ENCODE data around the gene LZTR1. TPM values are rescaled to one million over a fixed set of nuclear protein-coding genes. Genes with fewer than 3 reads are reported as not detected.
A peak's percentile ranks its signal among the peaks of the same experiment; 100 is the strongest.

The LZTR1 gene
- total RNA-seq, 2 experiments from 2014 or later: 56.2 to 58.0 TPM

- ChIA-PET CTCF (interaction anchor here (0.9 to 1.7 kb wide), 9 partner anchors 11 to 82 kb away, joined by 3 to 7 read pairs (median 3); partner anchors contain the start of gene SLC7A4), POLR2A (no interaction called here)
- no peaks in the 10 kb centered on the region for H3K9me3 Mint-ChIP-seq (ENCODE audit: insufficient read depth)
- H3K4me1 Mint-ChIP-seq (ENCODE audit: low read depth): peaks cover 11% of the 10 kb centered on the region
- H3K27me3 Mint-ChIP-seq (ENCODE audit: low read depth): peaks cover 6% of the 10 kb centered on the region
- DNase-seq (peak; percentile 61), ATAC-seq (peak; percentile 68)
- no peaks in the 10 kb centered on the region for H3K36me3 Mint-ChIP-seq (ENCODE audit: low read depth)
- no peak overlapping the region for H3K4me3 Mint-ChIP-seq
- no peak overlapping the region for H3K27ac Mint-ChIP-seq
Measured at GRCh38 chr22:21020802-21021429, 38.8 kb downstream of the LZTR1 start.

DNA sequence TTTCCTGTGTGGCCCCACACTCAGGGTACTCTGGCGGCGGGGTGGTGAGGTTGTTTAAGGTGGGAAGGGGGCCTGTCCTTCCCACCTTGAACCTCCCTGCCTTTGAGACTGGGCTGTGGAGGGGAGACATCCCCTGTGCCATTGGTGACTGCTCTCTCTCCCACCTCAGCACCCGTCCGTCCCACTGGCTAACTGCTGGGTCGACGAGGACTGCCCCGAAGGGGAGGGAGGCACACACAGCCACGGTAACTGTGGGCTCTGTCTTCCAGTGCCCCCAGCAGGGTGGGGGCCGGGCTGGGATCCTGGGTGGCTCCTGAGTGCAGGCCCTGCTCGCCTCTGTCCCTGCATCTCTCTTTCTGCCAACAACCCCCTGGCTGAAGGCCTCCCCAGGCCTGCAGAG lies 40.4 kb downstream of the LZTR1 start:
- ChIA-PET POLR2A (no interaction called here), CTCF (interaction anchor here (1.5 kb wide), 1 partner anchor 41 kb away, joined by 3 read pairs; no protein-coding TSS in a partner anchor)
- Mint-ChIP-seq H3K4me3 (no peak overlapping the region), H3K4me1 (ENCODE audit: low read depth) (peaks cover 14% of the 10 kb centered on the region), H3K9me3 (ENCODE audit: insufficient read depth) (no peaks in the 10 kb centered on the region), H3K27me3 (ENCODE audit: low read depth) (no peaks in the 10 kb centered on the region), H3K36me3 (ENCODE audit: low read depth) (no peaks in the 10 kb centered on the region), H3K27ac (no peak overlapping the region)
- ATAC-seq: no peak
- DNase-seq: no peak

DNA sequence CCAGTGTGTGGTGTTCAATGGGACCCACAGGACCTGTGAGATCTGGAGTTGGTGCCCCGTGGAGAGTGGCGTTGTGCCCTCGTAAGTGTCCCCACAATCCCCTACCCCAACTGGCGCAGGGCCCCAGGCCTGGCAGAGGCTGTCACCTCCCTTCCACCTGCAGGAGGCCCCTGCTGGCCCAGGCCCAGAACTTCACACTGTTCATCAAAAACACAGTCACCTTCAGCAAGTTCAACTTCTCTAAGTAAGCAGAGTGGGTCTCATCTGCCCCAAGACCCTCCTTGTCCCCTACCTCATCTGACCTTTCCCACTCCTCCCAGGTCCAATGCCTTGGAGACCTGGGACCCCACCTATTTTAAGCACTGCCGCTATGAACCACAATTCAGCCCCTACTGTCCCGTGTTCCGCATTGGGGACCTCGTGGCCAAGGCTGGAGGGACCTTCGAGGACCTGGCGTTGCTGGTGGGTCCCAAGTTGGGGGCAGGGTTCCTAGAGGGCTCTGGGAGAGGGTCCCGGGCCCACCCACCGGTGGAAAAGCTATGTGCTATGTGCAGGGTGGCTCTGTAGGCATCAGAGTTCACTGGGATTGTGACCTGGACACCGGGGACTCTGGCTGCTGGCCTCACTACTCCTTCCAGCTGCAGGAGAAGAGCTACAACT lies 41.0 kb downstream of the LZTR1 start:
- H3K4me1 Mint-ChIP-seq (ENCODE audit: low read depth): peaks cover 14% of the 10 kb centered on the region
- no peak overlapping the region for H3K4me3 Mint-ChIP-seq
- no peak for DNase-seq
- CTCF ChIA-PET: interaction anchor here (1.1 kb wide), 1 partner anchor 23 kb away, joined by 4 read pairs; the partner anchor contains the start of gene LRRC74B
- no peaks in the 10 kb centered on the region for H3K9me3 Mint-ChIP-seq (ENCODE audit: insufficient read depth)
- ATAC-seq: no peak
- POLR2A ChIA-PET: no interaction called here
- no peaks in the 10 kb centered on the region for H3K36me3 Mint-ChIP-seq (ENCODE audit: low read depth)
- no peaks in the 10 kb centered on the region for H3K27me3 Mint-ChIP-seq (ENCODE audit: low read depth)
- no peak overlapping the region for H3K27ac Mint-ChIP-seq

DNA sequence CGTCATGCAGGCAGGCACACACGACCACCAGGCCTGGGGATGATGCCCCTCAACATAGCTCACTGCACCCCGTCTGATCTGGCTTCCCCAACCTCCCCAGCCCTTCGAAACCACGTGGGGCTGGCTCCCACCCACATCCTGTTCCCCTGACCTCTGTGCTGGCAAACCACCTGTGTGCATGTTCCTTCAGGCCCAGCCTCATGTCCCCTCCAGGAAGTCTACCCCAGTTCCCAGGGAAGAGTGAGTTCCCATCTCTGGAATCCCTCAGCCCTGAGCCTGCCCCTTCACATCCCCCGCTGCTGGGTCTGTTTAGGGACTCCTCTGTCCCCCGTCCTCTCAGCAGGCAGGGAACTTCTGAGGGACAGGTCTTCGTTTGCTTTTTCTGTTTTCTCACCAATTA lies 43.2 kb downstream of the LZTR1 start:
- POLR2A ChIA-PET: no interaction called here

DNA sequence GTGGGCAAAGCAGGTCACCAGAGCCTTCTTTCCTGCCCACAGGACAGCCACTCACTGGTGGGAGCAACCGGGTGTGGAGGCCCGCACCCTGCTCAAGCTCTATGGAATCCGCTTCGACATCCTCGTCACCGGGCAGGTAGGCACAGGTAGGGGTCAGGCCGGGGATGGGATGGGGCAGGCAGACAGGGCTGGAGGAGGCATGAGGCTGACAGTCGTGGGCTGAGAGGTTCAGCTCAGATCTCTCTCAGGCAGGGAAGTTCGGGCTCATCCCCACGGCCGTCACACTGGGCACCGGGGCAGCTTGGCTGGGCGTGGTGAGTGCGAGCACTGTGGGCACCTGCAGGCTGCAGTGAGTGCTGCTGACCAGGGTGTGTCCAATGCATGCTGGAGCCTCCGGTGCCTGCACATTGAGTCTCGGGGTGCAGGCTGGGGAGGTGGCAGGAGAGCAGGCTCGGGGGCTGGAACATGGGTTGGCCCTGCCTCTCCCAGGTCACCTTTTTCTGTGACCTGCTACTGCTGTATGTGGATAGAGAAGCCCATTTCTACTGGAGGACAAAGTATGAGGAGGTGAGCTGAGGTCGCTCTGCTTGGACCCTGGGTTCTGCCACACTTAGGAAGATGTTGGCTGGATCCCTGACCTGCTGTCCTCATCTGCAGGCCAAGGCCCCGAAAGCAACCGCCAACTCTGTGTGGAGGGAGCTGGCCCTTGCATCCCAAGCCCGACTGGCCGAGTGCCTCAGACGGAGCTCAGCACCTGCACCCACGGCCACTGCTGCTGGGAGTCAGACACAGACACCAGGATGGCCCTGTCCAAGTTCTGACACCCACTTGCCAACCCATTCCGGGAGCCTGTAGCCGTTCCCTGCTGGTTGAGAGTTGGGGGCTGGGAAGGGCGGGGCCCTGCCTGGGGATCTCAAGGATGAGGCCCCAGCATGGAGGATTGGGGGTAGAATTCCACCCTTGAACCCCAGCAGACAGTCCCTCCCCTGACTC lies 44.0 kb downstream of the LZTR1 start:
- CTCF ChIA-PET: no interaction called here

More for the DNA sequence above, 43.2 kb downstream of the LZTR1 start:
- peak; percentile 63 for DNase-seq
- CTCF ChIA-PET: interaction anchor here (1.0 kb wide), 1 partner anchor 9 kb away, joined by 3 read pairs; no protein-coding TSS in a partner anchor
- Mint-ChIP-seq H3K4me3 (no peak overlapping the region), H3K27me3 (ENCODE audit: low read depth) (peaks cover 6% of the 10 kb centered on the region), H3K27ac (peak overlapping the region; percentile 17), H3K36me3 (ENCODE audit: low read depth) (no peaks in the 10 kb centered on the region), H3K9me3 (ENCODE audit: insufficient read depth) (no peaks in the 10 kb centered on the region), H3K4me1 (ENCODE audit: low read depth) (peaks cover 14% of the 10 kb centered on the region)
- peak; percentile 62 for ATAC-seq

GRCh38 chr22:21026783-21027692 lies 44.9 kb downstream of the LZTR1 start:
- DNase-seq (no peak), ATAC-seq (no peak)
- Mint-ChIP-seq H3K9me3 (ENCODE audit: insufficient read depth) (no peaks in the 10 kb centered on the region), H3K27me3 (ENCODE audit: low read depth) (peaks cover 18% of the 10 kb centered on the region), H3K4me3 (no peak overlapping the region), H3K36me3 (ENCODE audit: low read depth) (no peaks in the 10 kb centered on the region), H3K4me1 (ENCODE audit: low read depth) (peaks cover 14% of the 10 kb centered on the region), H3K27ac (no peak overlapping the region)
- ChIA-PET POLR2A (no interaction called here), CTCF (no interaction called here)

More for the DNA sequence above, 44.0 kb downstream of the LZTR1 start:
- DNase-seq (no peak), ATAC-seq (no peak)
- H3K9me3 Mint-ChIP-seq (ENCODE audit: insufficient read depth): no peaks in the 10 kb centered on the region
- H3K27me3 Mint-ChIP-seq (ENCODE audit: low read depth): peaks cover 14% of the 10 kb centered on the region
- peak overlapping the region; percentile 17 for H3K27ac Mint-ChIP-seq
- peaks cover 14% of the 10 kb centered on the region for H3K4me1 Mint-ChIP-seq (ENCODE audit: low read depth)
- no peaks in the 10 kb centered on the region for H3K36me3 Mint-ChIP-seq (ENCODE audit: low read depth)
- POLR2A ChIA-PET: no interaction called here
- no peak overlapping the region for H3K4me3 Mint-ChIP-seq

DNA sequence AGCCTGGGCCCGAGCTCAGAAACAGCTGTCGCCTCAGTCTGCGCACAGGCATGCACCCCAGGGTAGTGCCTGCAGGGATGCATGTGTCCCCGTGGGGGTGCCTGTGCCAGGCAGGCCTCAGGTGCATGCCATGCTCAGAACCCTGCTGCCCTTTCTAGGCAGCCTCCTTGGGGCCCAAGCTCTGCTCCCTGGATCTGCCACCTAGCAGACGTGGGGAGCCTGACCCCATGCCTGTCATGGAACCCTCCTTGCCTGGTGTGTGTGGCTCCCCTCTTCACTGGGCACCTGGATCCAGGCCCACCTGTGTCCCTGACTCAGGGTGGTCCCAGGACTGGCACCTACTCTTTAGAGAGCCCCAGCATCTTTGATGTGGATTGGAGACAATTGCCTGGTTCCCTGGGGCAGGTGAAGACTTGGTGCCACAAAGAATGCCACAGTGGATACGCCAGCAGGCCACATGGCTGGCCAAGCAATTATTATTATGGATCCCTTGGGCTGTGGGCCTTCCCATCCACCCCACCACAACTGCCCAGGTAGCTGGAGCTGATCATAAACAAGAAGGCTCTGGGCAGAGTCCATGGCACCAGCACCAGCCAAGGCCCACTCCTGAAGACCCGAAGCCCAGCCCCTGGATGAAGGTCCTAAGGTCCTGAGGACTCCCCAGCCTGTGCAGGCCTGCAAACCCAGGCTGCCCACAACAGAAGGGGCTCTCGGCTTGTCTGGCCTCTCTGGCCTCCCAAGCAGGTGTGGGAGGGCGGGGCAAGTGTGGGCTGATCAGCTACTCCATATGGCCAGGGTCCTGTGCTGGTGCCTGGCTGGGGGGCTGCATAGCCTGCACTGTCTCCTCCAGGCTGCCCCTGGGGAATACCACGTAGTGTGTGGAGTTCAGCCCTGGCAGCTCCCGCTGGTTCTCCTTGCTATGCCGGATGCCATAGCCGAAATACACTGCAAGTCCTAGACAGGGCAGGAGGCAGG lies 46.5 kb downstream of the LZTR1 start:
- no peaks in the 10 kb centered on the region for H3K36me3 Mint-ChIP-seq (ENCODE audit: low read depth)
- H3K4me1 Mint-ChIP-seq (ENCODE audit: low read depth): peaks cover 16% of the 10 kb centered on the region
- H3K9me3 Mint-ChIP-seq (ENCODE audit: insufficient read depth): no peaks in the 10 kb centered on the region
- H3K4me3 Mint-ChIP-seq: no peak overlapping the region
- ChIA-PET CTCF (no interaction called here), POLR2A (no interaction called here)
- H3K27me3 Mint-ChIP-seq (ENCODE audit: low read depth): peaks cover 27% of the 10 kb centered on the region
- ATAC-seq: no peak
- DNase-seq: no peak
- H3K27ac Mint-ChIP-seq: no peak overlapping the region

- Mint-ChIP-seq H3K27me3 (ENCODE audit: low read depth) (peaks cover 33% of the 10 kb centered on the region), H3K36me3 (ENCODE audit: low read depth) (no peaks in the 10 kb centered on the region), H3K27ac (no peak overlapping the region), H3K9me3 (ENCODE audit: insufficient read depth) (no peaks in the 10 kb centered on the region), H3K4me3 (no peak overlapping the region), H3K4me1 (ENCODE audit: low read depth) (peaks cover 18% of the 10 kb centered on the region)
- POLR2A ChIA-PET: no interaction called here
- no peak for DNase-seq
- CTCF ChIA-PET: no interaction called here
- ATAC-seq: no peak
Measured at GRCh38 chr22:21029486-21030025, 47.5 kb downstream of the LZTR1 start.

DNA sequence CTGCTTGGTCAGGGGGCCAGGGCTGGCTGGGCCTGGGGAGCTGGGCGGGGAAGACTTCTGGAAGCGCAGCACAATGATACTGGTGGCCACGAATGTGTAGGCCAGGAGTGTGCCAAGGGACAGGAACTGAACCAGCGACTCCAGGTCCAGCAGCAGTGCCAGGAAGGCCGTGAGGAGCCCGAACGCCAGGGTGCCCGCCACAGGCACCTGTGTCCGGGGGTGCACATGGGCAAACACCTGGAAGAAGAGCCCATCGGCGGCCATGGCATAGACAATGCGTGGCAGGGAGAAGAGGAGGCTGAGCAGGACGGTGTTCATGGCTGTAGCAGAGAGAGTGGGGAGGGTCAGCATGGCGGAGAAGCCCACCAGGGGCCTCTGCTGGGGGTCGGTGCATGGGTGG lies 47.9 kb downstream of the LZTR1 start:
- H3K27me3 Mint-ChIP-seq (ENCODE audit: low read depth): peaks cover 35% of the 10 kb centered on the region
- no peaks in the 10 kb centered on the region for H3K9me3 Mint-ChIP-seq (ENCODE audit: insufficient read depth)
- DNase-seq (no peak), ATAC-seq (no peak)
- peaks cover 16% of the 10 kb centered on the region for H3K4me1 Mint-ChIP-seq (ENCODE audit: low read depth)
- H3K27ac Mint-ChIP-seq: no peak overlapping the region
- H3K4me3 Mint-ChIP-seq: no peak overlapping the region
- no peaks in the 10 kb centered on the region for H3K36me3 Mint-ChIP-seq (ENCODE audit: low read depth)
- POLR2A ChIA-PET: no interaction called here
- CTCF ChIA-PET: no interaction called here
